Left renal pelvis (tissue), 4 donors: ENCODE measurements around the gene PNPLA5. TPM values are rescaled to one million over a fixed set of nuclear protein-coding genes. Genes with fewer than 3 reads are reported as not detected.
A peak's percentile ranks its signal among the peaks of the same experiment; 100 is the strongest.

ENCODE experiments used
- DNase-seq, 4 donors: peaks; one replicate each; pipeline ENCODE4 v3.0.0-alpha.2; 2013; ENCODE audit warnings: low read depth in 4 of 4, low spot score in 3 of 4
- polyA plus RNA-seq, 4 donors: library from polyadenylated mRNA; unstranded; fragments of 120-200 nt; gene quantifications; one replicate each; pipeline ENCODE4 v1.2.1, GENCODE V29; 2013; ENCODE audit not compliant: insufficient read length in 4 of 4

The PNPLA5 gene, protein sequence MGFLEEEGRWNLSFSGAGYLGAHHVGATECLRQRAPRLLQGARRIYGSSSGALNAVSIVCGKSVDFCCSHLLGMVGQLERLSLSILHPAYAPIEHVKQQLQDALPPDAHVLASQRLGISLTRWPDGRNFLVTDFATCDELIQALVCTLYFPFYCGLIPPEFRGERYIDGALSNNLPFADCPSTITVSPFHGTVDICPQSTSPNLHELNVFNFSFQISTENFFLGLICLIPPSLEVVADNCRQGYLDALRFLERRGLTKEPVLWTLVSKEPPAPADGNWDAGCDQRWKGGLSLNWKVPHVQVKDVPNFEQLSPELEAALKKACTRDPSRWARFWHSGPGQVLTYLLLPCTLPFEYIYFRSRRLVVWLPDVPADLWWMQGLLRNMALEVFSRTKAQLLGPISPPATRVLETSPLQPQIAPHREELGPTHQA
- not detected for polyA plus RNA-seq

DNA sequence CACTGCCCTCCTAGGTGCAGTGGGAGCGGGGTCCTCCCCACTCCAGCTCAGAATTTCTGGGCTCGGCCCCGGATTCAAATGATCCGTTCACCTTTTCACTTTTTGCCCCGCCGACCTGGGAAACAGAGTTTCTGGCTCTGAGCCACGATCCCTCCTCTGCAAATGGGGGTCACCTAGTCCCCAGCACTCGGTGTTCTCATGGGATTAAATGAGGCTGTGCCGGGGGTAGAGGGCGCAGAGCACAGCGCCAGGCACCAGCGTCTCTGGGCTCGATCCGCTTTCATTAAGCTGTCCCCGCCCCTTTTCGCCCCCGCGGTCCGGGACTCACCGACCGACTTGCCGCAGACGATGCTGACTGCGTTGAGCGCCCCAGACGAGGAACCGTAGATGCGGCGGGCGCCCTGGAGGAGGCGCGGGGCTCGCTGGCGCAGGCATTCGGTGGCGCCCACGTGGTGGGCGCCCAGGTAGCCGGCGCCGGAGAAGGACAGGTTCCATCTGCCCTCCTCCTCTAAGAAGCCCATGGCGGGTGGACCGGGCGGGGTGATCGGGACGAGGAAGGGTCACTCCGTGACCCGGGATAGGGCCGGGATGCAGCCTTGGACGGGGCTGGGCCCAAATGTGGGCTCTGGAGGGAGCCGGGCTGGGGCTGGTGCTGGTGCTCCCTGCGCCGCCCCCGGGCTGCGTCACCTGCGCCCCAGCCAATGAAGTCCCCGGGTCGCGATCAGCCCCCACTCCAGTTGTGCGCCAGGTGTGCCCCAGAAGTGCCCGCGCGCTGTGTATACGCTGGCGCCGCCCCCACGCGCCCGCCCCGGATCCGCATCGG, at the start of gene PNPLA5:
Gene PNPLA5 (minus strand): TSS at position 654 of the 823 bp plus-strand sequence. CDS start 133 bp downstream, at position 521.
- DNase-seq, result no peak

- DNase-seq, result no peak
Observed at GRCh38 chr22:43941449-43941848, 49.6 kb upstream of the PNPLA5 start.

DNA sequence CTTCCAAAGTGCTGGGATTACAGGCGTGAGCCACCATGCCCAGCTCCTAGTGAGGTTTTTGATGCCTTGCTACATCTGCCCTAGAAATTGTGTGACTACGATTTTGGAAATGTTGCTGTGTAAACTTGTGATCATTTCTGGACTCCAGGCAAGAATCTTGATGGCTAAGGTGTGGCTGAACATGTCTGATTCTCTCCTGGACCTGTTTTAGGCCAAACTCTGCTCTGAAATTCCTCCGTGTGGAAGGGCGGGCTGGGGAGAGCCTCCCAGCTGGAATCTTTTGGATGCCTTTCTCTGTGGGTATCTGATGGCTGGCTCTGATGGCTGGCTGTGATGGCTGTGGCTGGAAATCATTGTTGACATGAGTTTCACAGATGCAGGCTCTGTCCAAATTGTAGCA, 40.0 kb upstream of the PNPLA5 start:
- no peak for DNase-seq

- DNase-seq, result no peak
Observed at GRCh38 chr22:43928908-43929307, 37.1 kb upstream of the PNPLA5 start.

DNA sequence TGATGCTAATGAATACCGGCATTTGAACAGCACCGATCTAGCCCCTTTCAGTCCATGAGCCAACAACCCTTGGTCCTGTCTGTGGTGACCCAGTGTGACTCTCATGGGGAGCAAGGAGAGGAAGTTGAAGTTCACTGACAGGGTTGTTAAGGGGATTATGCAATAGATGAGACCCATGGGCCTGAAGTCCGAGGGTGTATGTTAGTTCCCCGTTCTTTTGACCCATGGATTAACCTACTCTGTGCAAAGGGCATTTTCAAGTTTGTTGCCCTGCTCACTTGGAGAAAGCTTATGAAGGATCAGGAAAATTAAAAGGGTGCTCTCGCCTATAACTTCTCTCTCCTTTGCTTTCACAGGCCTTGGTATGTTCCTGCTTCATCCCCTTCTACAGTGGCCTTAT, 36.7 kb upstream of the PNPLA5 start:
- no peak for DNase-seq

DNA sequence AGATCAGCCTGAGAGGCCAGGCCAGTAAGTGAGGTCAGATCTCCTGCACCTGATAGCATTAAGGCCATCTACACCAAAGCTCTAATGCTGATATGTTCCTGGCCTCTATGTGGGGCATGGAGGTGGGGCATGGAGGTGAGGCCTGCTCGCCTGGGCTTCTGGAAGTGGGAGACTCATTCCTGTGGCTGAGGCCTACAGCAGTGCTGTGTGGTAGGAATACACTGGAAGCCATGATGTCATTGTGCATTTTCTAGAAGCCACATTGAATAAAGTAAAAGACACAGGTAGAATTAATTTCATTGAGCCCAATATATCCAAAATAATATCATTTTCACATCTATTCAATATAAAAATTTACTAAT, 34.5 kb upstream of the PNPLA5 start:
- DNase-seq, result no peak

- no peak for DNase-seq
Observed at GRCh38 chr22:43925433-43926348, 33.9 kb upstream of the PNPLA5 start.

- no peak for DNase-seq
Observed at GRCh38 chr22:43924877-43925276, 33.1 kb upstream of the PNPLA5 start.

GRCh38 chr22:43923631-43924464, 32.0 kb upstream of the PNPLA5 start, which contains the start of gene PNPLA3:
Gene PNPLA3 (plus strand): TSS chr22:43923805. CDS start chr22:43923912, 107 bp downstream.
- peak; percentile 64 to 85 (median 70) for DNase-seq

- DNase-seq, result peak in 1 of 4 donors; percentile 15
Observed at GRCh38 chr22:43923191-43923590, 31.4 kb upstream of the PNPLA5 start.

DNA sequence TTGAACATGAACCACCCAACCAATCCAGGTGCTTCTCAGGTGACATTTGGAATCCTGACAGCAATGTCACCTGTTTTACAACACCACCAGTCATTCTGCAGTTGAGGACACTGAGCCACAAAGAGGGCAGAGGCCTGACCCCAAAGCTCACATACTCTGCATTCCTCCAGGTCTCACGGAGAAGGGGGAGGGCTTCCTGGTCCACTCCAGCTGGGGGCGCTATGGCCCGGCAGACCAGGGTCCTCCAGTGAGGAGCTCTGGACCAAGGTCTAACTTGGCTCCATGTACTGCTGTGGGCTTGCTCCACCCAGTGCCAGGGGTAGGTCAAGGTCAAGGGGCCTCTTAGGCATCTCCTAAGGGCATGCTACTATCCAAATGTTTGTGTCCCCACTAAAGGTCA, 30.3 kb upstream of the PNPLA5 start:
- DNase-seq, result no peak

GRCh38 chr22:43921370-43921769, 29.6 kb upstream of the PNPLA5 start:
- no peak for DNase-seq

GRCh38 chr22:43919106-43919973, 27.5 kb upstream of the PNPLA5 start:
- DNase-seq, result no peak

- DNase-seq, result no peak
Observed at GRCh38 chr22:43917521-43917920, 25.7 kb upstream of the PNPLA5 start.

GRCh38 chr22:43911351-43911750, 19.5 kb upstream of the PNPLA5 start:
- DNase-seq, result no peak

DNA sequence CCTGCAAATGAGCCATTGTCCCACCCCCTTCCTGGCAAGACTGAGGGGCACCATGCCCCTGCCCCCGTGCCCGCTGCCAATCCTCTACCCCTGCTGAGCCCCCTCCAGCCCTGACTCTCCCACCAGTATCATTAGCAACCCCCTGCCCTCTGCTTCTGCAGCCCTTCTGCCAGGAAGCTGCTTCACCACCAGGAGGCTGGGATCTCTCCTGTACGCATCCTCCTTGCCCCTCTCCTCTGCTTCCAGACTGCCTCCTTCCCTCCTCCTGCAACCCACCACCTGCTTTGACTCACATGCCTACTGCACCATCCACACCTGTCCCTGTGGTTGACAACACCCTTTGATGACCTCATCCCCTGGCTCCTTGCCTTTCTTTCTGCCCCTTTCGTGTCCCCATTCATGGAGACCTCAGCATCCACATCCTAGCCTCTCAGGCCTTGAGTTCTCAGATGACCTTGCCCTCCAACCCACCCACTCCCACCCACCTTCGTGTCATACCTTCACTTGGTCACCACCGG, 18.4 kb upstream of the PNPLA5 start:
- DNase-seq, result no peak

GRCh38 chr22:43909708-43910107, 17.9 kb upstream of the PNPLA5 start:
- no peak for DNase-seq

DNA sequence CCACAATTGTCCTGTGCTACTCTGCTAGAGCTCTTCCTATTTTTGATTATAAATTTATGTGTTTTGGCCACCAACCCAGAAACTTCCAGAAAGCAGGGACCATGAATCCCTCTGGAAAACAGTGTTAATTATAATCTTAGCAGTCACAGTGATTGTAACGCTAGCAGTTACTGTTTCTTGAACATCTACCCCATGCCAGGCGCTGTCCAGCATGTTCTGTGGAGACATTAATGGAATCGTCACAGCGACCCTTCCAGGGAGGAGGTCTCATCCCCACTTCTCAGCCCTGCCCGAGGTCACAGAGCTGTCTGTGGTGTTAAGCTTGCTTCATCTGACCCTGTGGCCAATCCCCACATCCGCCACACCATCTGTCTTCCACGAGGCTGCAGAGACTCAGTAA, 13.9 kb upstream of the PNPLA5 start:
- no peak for DNase-seq
